HG02763 (cell line): ENCODE measurements around the gene SNX10.

Experiments
- ATAC-seq: cut with Tn5 transposase; IDR thresholded peaks from one replicate; pipeline ENCODE4 v1.9.1; 2021; ENCODE audit warnings: mild to moderate bottlenecking, moderate library complexity; ENCODE audit not compliant: unreplicated experiment

SNX10 gene

GRCh38 chr7:26332698-26333097 lies 41.0 kb downstream of the SNX10 start:
- no peak for ATAC-seq

- no peak for ATAC-seq
Observed at GRCh38 chr7:26334166-26334859, 42.7 kb downstream of the SNX10 start.

GRCh38 chr7:26337232-26337865 lies 45.7 kb downstream of the SNX10 start:
- ATAC-seq = no peak

- no peak for ATAC-seq
Observed at GRCh38 chr7:26340476-26341018, 48.9 kb downstream of the SNX10 start.

GRCh38 chr7:26343320-26343832 lies 51.7 kb downstream of the SNX10 start:
- ATAC-seq = no peak

GRCh38 chr7:26343837-26344236 lies 52.2 kb downstream of the SNX10 start:
- no peak for ATAC-seq

- ATAC-seq = no peak
Observed at GRCh38 chr7:26345202-26345601, 53.5 kb downstream of the SNX10 start.

- no peak for ATAC-seq
Observed at GRCh38 chr7:26345837-26346236, 54.2 kb downstream of the SNX10 start.

- no peak for ATAC-seq
Observed at GRCh38 chr7:26346611-26347203, 55.0 kb downstream of the SNX10 start.

GRCh38 chr7:26348234-26348851 lies 56.7 kb downstream of the SNX10 start:
- peak; percentile 59 for ATAC-seq

GRCh38 chr7:26349005-26349915 lies 57.6 kb downstream of the SNX10 start:
- ATAC-seq = no peak

GRCh38 chr7:26351171-26351570 lies 59.5 kb downstream of the SNX10 start:
- no peak for ATAC-seq

- ATAC-seq = no peak
Observed at GRCh38 chr7:26356229-26356628, 64.6 kb downstream of the SNX10 start.

GRCh38 chr7:26356929-26357798 lies 65.5 kb downstream of the SNX10 start:
- ATAC-seq = no peak

GRCh38 chr7:26357799-26358151 lies 66.1 kb downstream of the SNX10 start:
- ATAC-seq = no peak

- no peak for ATAC-seq
Observed at GRCh38 chr7:26360650-26361049, 69.0 kb downstream of the SNX10 start.

GRCh38 chr7:26361637-26362036 lies 70.0 kb downstream of the SNX10 start:
- no peak for ATAC-seq

- ATAC-seq = no peak
Observed at GRCh38 chr7:26363465-26363864, 71.8 kb downstream of the SNX10 start.

- peak; percentile 76 for ATAC-seq
Observed at GRCh38 chr7:26365077-26365900, 73.6 kb downstream of the SNX10 start.
